Small intestine (tissue), 16 donors: ENCODE measurements around the gene SCART1. TPM values are rescaled to one million over a fixed set of nuclear protein-coding genes. Genes with fewer than 3 reads are reported as not detected.
"Not testable (repeated sequence)": the region's sequence is repeated elsewhere in the genome, so short reads cannot be mapped to it uniquely, and the experiment has no call there.

ENCODE experiments used
- DNase-seq, 2 donors: peaks; one replicate each; pipeline versions ENCODE4 v3.0.0 to v3.0.0-alpha.2; 2013
- FAIRE-seq: peaks from 2 replicates; lab custom pipeline; 2012; peaks lifted over from hg19 to GRCh38; lab: Jason Lieb, UNC
- H3K27ac ChIP-seq, 3 donors: one replicate each; pipeline ENCODE4 v1.5.1; 2013; ENCODE audit warnings: low read length in 2 of 3, mild to moderate bottlenecking in 2 of 3, control low read depth in 1 of 3, inconsistent platforms in 1 of 3, low read depth in 1 of 3, moderate library complexity in 1 of 3
- H3K27me3 ChIP-seq, 3 donors: one replicate each; pipeline ENCODE4 v1.6.1; 2013; ENCODE audit warnings: low read length in 3 of 3, inconsistent platforms in 1 of 3; ENCODE audit not compliant: control insufficient read depth in 3 of 3, insufficient read depth in 3 of 3
- H3K36me3 ChIP-seq, 3 donors: one replicate each; pipeline ENCODE4 v1.6.1; 2013; ENCODE audit warnings: low read length in 3 of 3, inconsistent platforms in 1 of 3, low read depth in 1 of 3, mild to moderate bottlenecking in 1 of 3, moderate library complexity in 1 of 3; ENCODE audit not compliant: control insufficient read depth in 3 of 3, insufficient read depth in 2 of 3
- H3K4me1 ChIP-seq, 3 donors: one replicate each; pipeline ENCODE4 v1.6.1; 2013; ENCODE audit warnings: low read length in 2 of 3, inconsistent platforms in 1 of 3, low read depth in 1 of 3, mild to moderate bottlenecking in 1 of 3, moderate library complexity in 1 of 3; ENCODE audit not compliant: control insufficient read depth in 3 of 3, insufficient read depth in 2 of 3
- H3K4me3 ChIP-seq, 3 donors: one replicate each; pipeline ENCODE4 v1.5.1; 2013; ENCODE audit warnings: low read length in 3 of 3, control low read depth in 1 of 3, inconsistent platforms in 1 of 3, low read depth in 1 of 3, mild to moderate bottlenecking in 1 of 3, moderate library complexity in 1 of 3
- H3K9me3 ChIP-seq, 2 donors: one replicate each; pipeline ENCODE4 v1.6.1; 2013; ENCODE audit warnings: low read depth in 1 of 2, low read length in 1 of 2; ENCODE audit not compliant: control insufficient read depth in 2 of 2, insufficient read depth in 1 of 2
- WGBS, 3 donors: extraction: QIAGEN DNeasy Blood & Tissue Kit; methylation state at CpG; one replicate each; pipeline ENCODE4 v1.1.7; 2013; 5-methylcytosine and 5-hydroxymethylcytosine counted together
- long read RNA-seq, 10 donors: transcript quantifications; one replicate each; lab custom pipeline, GENCODE V29; 2026
- polyA plus RNA-seq, 4 donors: library from polyadenylated mRNA; stranded (reverse) in 3 of 4; unstranded in 1 of 4; fragments of 200-250 nt in 3 of 4; fragments of 120-200 nt in 1 of 4; gene quantifications; one replicate each; pipeline versions ENCODE4 v1.2.1 to v1.2.3, GENCODE V29; 2013
- donor health status: healthy with polysubstance abuse.
- donor health status: control.
- donor health status: control.
- donor health status: Bipolar disorder and iron deficiency.
- donor health status: healthy.

The SCART1 gene
- polyA plus RNA-seq: 1 to 10 TPM in 1 of 4 donors, under 1 TPM in 2, not detected in 1; 0.22 to 2.1 (median 0.33) TPM
- long read RNA-seq, donor 1: 0 reads
- long read RNA-seq, donor 2, partial matches to known transcripts: 0 of 1 reads
- long read RNA-seq, donor 2, other reads (novel, unspliced or antisense): 0 of 1 reads
- long read RNA-seq, donor 3: 0 reads
- long read RNA-seq, donor 4: 0 reads
- long read RNA-seq, donor 5: 0 reads
- long read RNA-seq, donor 6, partial matches to known transcripts: 0 of 1 reads
- long read RNA-seq, donor 6, other reads (novel, unspliced or antisense): 0 of 1 reads
- long read RNA-seq, donor 7: 0 reads
- long read RNA-seq, donor 8: 0 reads
- long read RNA-seq, donor 9: 0 reads
- long read RNA-seq, donor 10: 0 reads

DNA sequence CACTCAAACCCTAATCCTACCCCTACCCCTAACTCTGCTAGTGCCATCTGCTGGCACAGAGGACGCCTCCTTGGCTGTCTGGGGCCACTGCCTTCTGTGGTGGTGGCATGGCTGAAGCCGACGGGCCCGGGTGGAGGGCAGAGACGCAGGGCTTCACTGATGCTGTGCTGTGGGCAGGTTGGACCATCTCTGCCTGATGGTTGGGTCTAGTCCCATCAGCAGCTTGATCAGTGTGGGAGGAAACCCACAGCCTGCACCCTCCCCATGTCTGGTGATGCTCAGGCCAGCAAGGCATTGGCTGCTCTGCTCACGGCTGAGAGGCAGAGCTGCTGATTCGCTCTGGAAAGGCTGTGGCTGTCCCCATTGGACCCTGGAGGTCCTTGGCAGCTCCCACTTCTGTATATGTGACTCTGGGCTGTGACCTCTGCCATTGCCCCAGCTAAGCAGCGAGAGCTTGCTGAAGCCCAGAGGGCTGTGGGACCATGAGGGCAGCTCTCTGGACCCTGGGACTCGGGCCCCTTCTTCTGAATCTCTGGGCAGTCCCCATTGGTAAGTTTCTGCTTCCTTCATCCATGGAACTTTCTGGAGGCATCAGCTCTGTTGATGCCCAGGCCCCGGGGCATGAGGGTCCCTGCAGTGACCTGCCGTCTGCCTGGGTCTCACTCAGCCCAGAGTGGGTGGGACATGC is at the start of gene SCART1:
SCART1 (plus strand) TSS at position 430 of the 688 bp plus-strand sequence; CDS start at position 483, 53 bp downstream.
- Histone ChIP-seq H3K36me3 (no peaks in the 10 kb centered on the region), H3K9me3 (peaks cover 0 to 8% of the 10 kb centered on the region in 2 donors), H3K27ac (no peak within 1 kb of the TSS), H3K4me1 (no peaks in the 10 kb centered on the region), H3K27me3 (no peaks in the 10 kb centered on the region), H3K4me3 (no peak within 1 kb of the TSS)
- no peak for DNase-seq
- FAIRE-seq: no peak
- 83 to 87% (median 85%) methylated on average over 11 of the region's 11 CpGs for WGBS, 3 donors

DNA sequence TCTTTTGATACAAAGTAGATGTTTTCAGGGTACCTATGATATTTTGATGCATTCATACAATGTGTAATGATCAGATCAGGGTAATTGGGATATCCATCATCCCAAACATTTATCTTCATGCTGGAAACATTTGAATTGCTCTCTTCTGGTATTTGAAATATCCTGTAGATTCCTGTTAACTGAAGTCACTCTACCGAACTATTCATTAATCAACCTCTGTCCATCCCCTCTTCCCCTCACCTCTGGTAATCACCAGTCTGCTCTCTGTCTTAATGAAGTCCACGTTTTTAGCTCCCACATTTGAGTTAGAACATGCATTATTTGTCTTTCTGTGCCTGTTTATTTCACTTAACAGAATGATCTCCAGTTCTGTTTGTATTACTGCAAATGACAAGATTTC is 48.5 kb upstream of the SCART1 start:
- 68 to 70% (median 69%) methylated on average over 2 of the region's 2 CpGs for WGBS, 3 donors
- H3K36me3 ChIP-seq: peaks cover 0 to 45% (median 12%) of the 10 kb centered on the region in 3 donors

GRCh38 chr10:133405844-133406527 is 47.8 kb upstream of the SCART1 start:
- DNase-seq (no peak), FAIRE-seq (no peak)
- Histone ChIP-seq H3K36me3 (peaks cover under 1 to 42% (median 15%) of the 10 kb centered on the region in 3 donors), H3K27me3 (no peaks in the 10 kb centered on the region), H3K27ac (no peak overlapping the region), H3K9me3 (peaks cover 0 to 8% of the 10 kb centered on the region in 2 donors), H3K4me1 (peaks cover 0 to 1% (median 0%) of the 10 kb centered on the region in 3 donors), H3K4me3 (no peak overlapping the region)
- WGBS, 3 donors: 78 to 90% (median 81%) methylated on average over 8 of the region's 8 CpGs

More for the DNA sequence above, 48.5 kb upstream of the SCART1 start:
- DNase-seq (no peak), FAIRE-seq (no peak)
- H3K4me1 ChIP-seq: peaks cover 0 to 7% (median 1%) of the 10 kb centered on the region in 3 donors
- H3K27ac ChIP-seq: no peak overlapping the region
- no peak overlapping the region for H3K4me3 ChIP-seq
- H3K9me3 ChIP-seq: peaks cover 0 to 5% of the 10 kb centered on the region in 2 donors
- no peaks in the 10 kb centered on the region for H3K27me3 ChIP-seq

DNA sequence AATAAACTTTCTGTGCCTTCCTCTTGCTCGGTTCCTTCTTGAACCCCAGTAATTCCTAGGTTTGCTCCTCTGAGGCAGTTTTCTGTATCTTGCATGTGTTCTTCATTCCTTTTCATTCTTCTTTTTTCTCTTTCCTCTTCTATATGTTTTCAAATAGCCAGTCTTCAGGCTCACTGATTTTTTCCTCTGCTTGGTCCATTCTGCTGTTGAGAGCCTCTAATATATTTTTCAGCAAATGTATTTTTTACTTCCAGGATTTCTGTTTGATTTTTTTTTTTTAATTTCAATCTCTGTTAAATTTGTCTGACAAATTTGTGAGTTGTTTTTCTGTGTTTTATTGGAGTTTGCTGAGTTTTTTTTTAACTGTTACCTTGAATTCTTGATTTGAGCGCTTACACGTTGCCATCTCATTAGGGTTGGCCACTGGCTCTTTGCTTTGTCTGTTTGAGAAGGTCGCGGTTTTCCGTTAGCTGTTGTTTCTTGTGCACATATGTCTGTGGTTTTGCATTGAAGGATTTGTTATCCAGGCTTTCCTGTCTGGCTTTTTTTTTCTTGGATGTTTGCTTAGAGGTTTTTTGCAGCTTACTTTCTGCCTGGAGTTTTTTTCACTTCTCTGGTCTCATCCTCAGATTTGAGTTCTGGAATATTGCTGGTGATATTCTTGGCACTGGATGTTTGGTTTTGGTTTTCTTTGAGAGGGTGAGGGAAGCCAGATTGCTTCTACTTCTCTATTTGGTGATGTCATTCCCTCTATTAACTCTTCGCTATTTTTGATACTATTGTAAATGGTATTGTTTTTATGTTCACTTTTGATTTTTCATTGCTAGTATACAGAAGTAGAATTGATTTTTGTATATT is 42.0 kb upstream of the SCART1 start:
- Histone ChIP-seq H3K4me3 (no peak overlapping the region), H3K9me3 (peaks cover 0 to 34% of the 10 kb centered on the region in 2 donors)
- WGBS, 3 donors: 97 to 98% (median 97%) methylated on average over 7 of the region's 7 CpGs

GRCh38 chr10:133412381-133412711 is 41.4 kb upstream of the SCART1 start:
- Histone ChIP-seq H3K36me3 (peaks cover 7 to 25% (median 21%) of the 10 kb centered on the region in 3 donors), H3K27me3 (no peaks in the 10 kb centered on the region), H3K4me3 (no peak overlapping the region), H3K4me1 (no peaks in the 10 kb centered on the region), H3K9me3 (peaks cover 0 to 34% of the 10 kb centered on the region in 2 donors), H3K27ac (no peak overlapping the region)
- DNase-seq (no peak), FAIRE-seq (no peak)

More for the DNA sequence above, 42.0 kb upstream of the SCART1 start:
- FAIRE-seq (no peak), DNase-seq (no peak)
- Histone ChIP-seq H3K27ac (no peak overlapping the region), H3K4me1 (no peaks in the 10 kb centered on the region), H3K36me3 (peaks cover 7 to 27% (median 23%) of the 10 kb centered on the region in 3 donors), H3K27me3 (no peaks in the 10 kb centered on the region)

GRCh38 chr10:133414401-133414800 is 39.3 kb upstream of the SCART1 start:
- not testable (repeated sequence) for H3K4me3 ChIP-seq, H3K27me3 ChIP-seq, H3K4me1 ChIP-seq, H3K27ac ChIP-seq, FAIRE-seq, DNase-seq
- 97% methylated on average over 19 to 23 of the region's 23 CpGs for WGBS, 3 donors
- Histone ChIP-seq H3K9me3 (peaks cover 0 to 34% of the 10 kb centered on the region in 2 donors), H3K36me3 (peaks cover 10 to 33% (median 20%) of the 10 kb centered on the region in 3 donors)

- Histone ChIP-seq H3K36me3 (peaks cover 14 to 39% (median 21%) of the 10 kb centered on the region in 3 donors), H3K4me1 (no peaks in the 10 kb centered on the region), H3K9me3 (peaks cover 0 to 26% of the 10 kb centered on the region in 2 donors), H3K27me3 (no peaks in the 10 kb centered on the region), H3K27ac (no peak overlapping the region), H3K4me3 (no peak overlapping the region)
- DNase-seq: no peak
- 88 to 93% (median 90%) methylated on average over 24 to 25 of the region's 25 CpGs for WGBS, 3 donors
- FAIRE-seq: no peak
Observed at GRCh38 chr10:133415752-133416151, 38.0 kb upstream of the SCART1 start.
